Subcutaneous adipose tissue (tissue), 4 donors: ENCODE data around the gene TMTC1. TPM values are rescaled to one million over a fixed set of nuclear protein-coding genes. Genes with fewer than 3 reads are reported as not detected.

Experiments used
- CTCF ChIP-seq: fragments of 450-650 bp; IDR thresholded peaks from one replicate; pipeline ENCODE4 v1.5.1; 2016; ENCODE audit warnings: low read depth, mild to moderate bottlenecking, control low read depth, antibody characterized with exemption, moderate library complexity
- total RNA-seq, 4 donors: library from RNA; depleted of rRNA; stranded (reverse); fragments of >200 nt; gene quantifications; one replicate each; pipeline ENCODE4 v1.1.0, GENCODE V29; 2016

Gene TMTC1
- total RNA-seq, 4 donors from 2014 or later = 45.4 to 153 (median 85.2) TPM

DNA sequence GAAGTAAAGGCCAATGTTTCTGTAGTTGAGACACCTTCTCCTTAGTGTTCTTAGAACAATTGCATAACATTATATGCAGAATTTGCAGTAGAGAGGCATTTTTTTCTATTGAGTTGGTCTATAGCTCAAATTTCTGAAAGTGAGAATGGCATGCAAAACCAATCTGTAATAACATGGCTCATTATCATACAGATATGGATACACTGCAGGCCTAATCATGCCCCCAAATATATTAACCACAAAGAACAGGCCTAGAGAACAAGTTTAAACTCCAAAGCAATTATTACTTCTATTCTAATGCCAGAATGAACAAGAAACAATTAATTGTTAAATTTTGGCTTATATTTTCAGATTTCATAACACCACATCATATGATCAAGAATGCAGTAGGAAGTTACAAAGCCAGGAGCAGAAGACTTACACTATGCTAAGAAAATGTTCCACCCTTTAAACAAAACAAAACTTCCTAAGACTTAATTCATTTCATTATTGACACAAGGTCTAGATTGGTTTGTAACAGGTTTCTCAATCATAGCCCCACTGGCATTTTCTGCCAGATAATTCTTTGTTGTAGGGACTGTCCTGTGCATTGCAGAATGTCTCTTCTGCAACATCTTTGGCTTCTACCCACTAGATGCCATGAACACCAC is 26.9 kb downstream of the TMTC1 start:
- no peak for TF ChIP-seq CTCF

- TF ChIP-seq CTCF = no peak
Observed at GRCh38 chr12:29754235-29755189, 29.2 kb downstream of the TMTC1 start.

GRCh38 chr12:29752121-29752520 is 31.6 kb downstream of the TMTC1 start:
- no peak for TF ChIP-seq CTCF

GRCh38 chr12:29751676-29752075 is 32.1 kb downstream of the TMTC1 start:
- no peak for TF ChIP-seq CTCF

DNA sequence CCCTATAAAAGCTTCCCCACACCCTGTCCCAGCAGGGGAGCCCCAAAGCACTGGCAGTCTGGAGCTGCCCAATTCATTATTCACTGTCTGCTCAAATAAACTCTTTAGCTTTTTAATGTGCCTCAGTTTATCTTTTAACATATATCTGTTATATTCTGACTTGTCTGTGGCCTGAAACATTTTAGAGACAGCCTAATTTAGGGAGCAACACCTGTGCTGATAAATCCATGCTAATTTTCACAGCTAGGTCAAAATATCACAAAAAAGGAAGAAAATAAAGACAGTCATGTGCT is 32.9 kb downstream of the TMTC1 start:
- TF ChIP-seq CTCF = no peak

DNA sequence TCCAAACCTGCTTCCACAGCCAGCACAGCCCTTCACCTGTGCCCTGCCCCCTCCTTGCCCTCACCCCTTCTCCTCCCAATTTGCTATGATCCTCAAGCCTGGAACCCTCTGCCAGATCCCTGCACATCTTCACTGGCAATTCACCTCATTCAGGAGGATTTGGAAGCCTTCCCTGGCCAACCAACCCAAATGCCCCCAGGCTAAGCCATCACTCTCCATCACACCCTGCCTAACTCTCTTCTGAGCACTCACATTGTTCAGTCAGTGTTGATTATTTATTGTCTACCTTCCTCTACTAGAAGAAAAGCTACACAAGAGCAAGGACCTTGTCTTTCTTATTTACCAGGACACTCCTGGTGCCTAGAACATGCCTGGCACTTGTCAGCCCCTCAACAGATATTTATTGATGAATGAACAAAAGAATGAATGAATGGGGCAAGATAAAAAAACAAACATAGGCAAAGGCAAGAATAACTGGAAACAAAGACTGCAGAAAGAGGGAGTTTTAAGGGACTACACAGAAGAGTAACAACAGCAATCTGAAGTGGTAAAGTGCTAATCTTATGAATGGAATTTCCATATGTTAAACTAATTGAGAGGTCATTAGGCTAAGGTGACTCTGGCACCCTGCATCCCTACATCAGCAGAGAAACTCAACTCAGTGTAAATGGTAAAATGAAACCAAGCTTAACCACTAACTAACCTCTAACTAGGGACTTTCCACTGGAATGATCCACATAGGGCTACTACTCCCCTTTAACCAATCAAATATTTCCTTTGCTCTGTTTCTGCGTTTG is 33.4 kb downstream of the TMTC1 start:
- TF ChIP-seq CTCF = no peak

DNA sequence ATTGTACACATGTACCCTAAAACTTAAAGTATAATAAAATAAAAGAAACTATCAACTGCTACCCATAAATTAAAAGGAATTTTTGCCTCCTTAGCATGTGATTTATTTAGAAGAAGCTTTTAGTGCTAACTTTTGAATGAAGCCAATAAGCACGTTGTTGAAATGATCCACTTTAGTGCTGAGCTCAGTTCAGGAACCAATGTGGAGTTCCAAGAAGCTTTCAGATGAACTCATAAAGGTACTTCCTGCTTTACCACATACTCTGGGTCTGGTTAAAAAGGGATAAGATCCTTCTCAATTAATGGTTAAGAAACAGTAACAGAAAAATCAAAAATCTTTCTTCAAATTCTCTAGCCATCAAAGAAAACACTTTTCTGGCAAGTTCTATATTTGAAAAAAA is 39.4 kb downstream of the TMTC1 start:
- no peak for TF ChIP-seq CTCF
